Neural progenitor cell (in vitro differentiated cells): ENCODE data around the gene ENOX2. TPM values are rescaled to one million over a fixed set of nuclear protein-coding genes. Genes with fewer than 3 reads are reported as not detected.
A peak's percentile ranks its signal among the peaks of the same experiment; 100 is the strongest.

Experiments used
- DNase-seq: peaks from one replicate; pipeline ENCODE4 v3.0.0-alpha.2; 2016; ENCODE audit warnings: low spot score
- H2AFZ ChIP-seq: fragments of 200-600 bp; sonication (generic); replicated peaks from 2 replicates; pipeline ENCODE4 v1.6.1; 2016; ENCODE audit warnings: antibody characterized with exemption
- H3F3A ChIP-seq: fragments of 200-600 bp; sonication (generic); 2 replicates; pipeline ENCODE4 v1.6.1; 2016; ENCODE audit warnings: antibody characterized with exemption, low read depth
- H3K27ac ChIP-seq: fragments of 200-600 bp; sonication (generic); 2 replicates; pipeline ENCODE4 v1.5.1; 2016; ENCODE audit warnings: mild to moderate bottlenecking
- H3K27me3 ChIP-seq: fragments of 200-600 bp; sonication (generic); 2 replicates; pipeline ENCODE4 v1.6.1; 2016; ENCODE audit warnings: mild to moderate bottlenecking, moderate library complexity
- H3K36me3 ChIP-seq: fragments of 200-600 bp; sonication (generic); 2 replicates; pipeline ENCODE4 v1.5.1; 2016
- H3K4me1 ChIP-seq: fragments of 200-600 bp; sonication (generic); 2 replicates; pipeline ENCODE4 v1.6.1; 2016; ENCODE audit warnings: mixed run types
- H3K4me2 ChIP-seq: fragments of 200-600 bp; sonication (generic); 2 replicates; pipeline ENCODE4 v1.6.1; 2016
- H3K4me3 ChIP-seq: fragments of 200-600 bp; sonication (generic); 2 replicates; pipeline ENCODE4 v1.5.1; 2016
- H3K79me2 ChIP-seq: fragments of 200-600 bp; sonication (generic); 2 replicates; pipeline ENCODE4 v1.6.1; 2016; ENCODE audit warnings: low read depth
- H3K9ac ChIP-seq: fragments of 200-600 bp; sonication (generic); 2 replicates; pipeline ENCODE4 v1.6.1; 2016
- H3K9me3 ChIP-seq: fragments of 200-600 bp; sonication (generic); 2 replicates; pipeline ENCODE4 v1.5.1; 2016; ENCODE audit warnings: low read depth
- H4K20me1 ChIP-seq: fragments of 200-600 bp; sonication (generic); 2 replicates; pipeline ENCODE4 v1.6.1; 2016; ENCODE audit warnings: low read depth
- H3K27ac Mint-ChIP-seq: 3 replicates; pipeline ENCODE4 v1.8.0; 2021; ENCODE audit warnings: mixed read lengths
- H3K27me3 Mint-ChIP-seq: 2 replicates; pipeline ENCODE4 v1.8.0; 2022; ENCODE audit warnings: low read depth, mild to moderate bottlenecking, inconsistent platforms, moderate library complexity, mixed read lengths; ENCODE audit not compliant: insufficient read depth
- H3K36me3 Mint-ChIP-seq: 3 replicates; pipeline ENCODE4 v1.8.0; 2021; ENCODE audit warnings: mixed read lengths
- H3K4me1 Mint-ChIP-seq: 3 replicates; pipeline ENCODE4 v1.8.0; 2021; ENCODE audit warnings: mixed read lengths
- H3K4me3 Mint-ChIP-seq: 3 replicates; pipeline ENCODE4 v1.8.0; 2021; ENCODE audit warnings: mild to moderate bottlenecking, moderate library complexity, mixed read lengths
- H3K9me3 Mint-ChIP-seq: 3 replicates; pipeline ENCODE4 v1.8.0; 2020; ENCODE audit warnings: mixed read lengths
- CTCF ChIP-seq: fragments of 200-600 bp; sonication (generic); IDR thresholded peaks from 2 replicates; pipeline ENCODE4 v1.5.1; 2017; ENCODE audit warnings: antibody characterized with exemption, mild to moderate bottlenecking
- EZH2 ChIP-seq: fragments of 200-600 bp; sonication (generic); IDR thresholded peaks from 2 replicates; pipeline ENCODE4 v1.6.1; 2017; ENCODE audit warnings: antibody characterized with exemption, mild to moderate bottlenecking, moderate library complexity
- EZH2phosphoT487 ChIP-seq: fragments of 200-600 bp; sonication (generic); IDR thresholded peaks from 2 replicates; pipeline ENCODE4 v1.6.1; 2017; ENCODE audit warnings: antibody characterized with exemption
- total RNA-seq: library from RNA; depleted of rRNA; stranded (reverse); fragments of >200 nt; gene quantifications from 2 replicates; pipeline ENCODE4 v1.2.3, GENCODE V29; 2015; ENCODE audit warnings: low replicate concordance

The ENOX2 gene
- total RNA-seq, 1 donor from 2014 or later: 12.5 TPM

- H3K4me2 ChIP-seq: no peak overlapping the region
- Mint-ChIP-seq H3K4me3 (no peak overlapping the region), H3K27ac (no peak overlapping the region), H3K36me3 (no peaks in the 10 kb centered on the region), H3K9me3 (peaks cover 12% of the 10 kb centered on the region), H3K4me1 (no peaks in the 10 kb centered on the region), H3K27me3 (no peaks in the 10 kb centered on the region)
- peaks cover 17% of the 10 kb centered on the region for H3K9me3 ChIP-seq
- no peak overlapping the region for H3K4me3 ChIP-seq
- no peak overlapping the region for H2AFZ ChIP-seq
- no peak for DNase-seq
- no peaks in the 10 kb centered on the region for H4K20me1 ChIP-seq
- no peak for TF ChIP-seq EZH2phosphoT487
- TF ChIP-seq CTCF: no peak
- no peak for TF ChIP-seq EZH2
- no peak overlapping the region for H3K9ac ChIP-seq
- no peaks in the 10 kb centered on the region for H3K27me3 ChIP-seq
- H3K27ac ChIP-seq: no peak overlapping the region
- H3K36me3 ChIP-seq: no peaks in the 10 kb centered on the region
- H3K4me1 ChIP-seq: no peaks in the 10 kb centered on the region
- no peaks in the 10 kb centered on the region for H3F3A ChIP-seq
- no peaks in the 10 kb centered on the region for H3K79me2 ChIP-seq
Observed at GRCh38 chrX:130810561-130810960, 92.4 kb downstream of the ENOX2 start.

- TF ChIP-seq EZH2phosphoT487 (no peak), CTCF (no peak), EZH2 (no peak)
- Mint-ChIP-seq H3K27me3 (no peaks in the 10 kb centered on the region), H3K4me1 (no peaks in the 10 kb centered on the region), H3K27ac (no peak overlapping the region), H3K36me3 (no peaks in the 10 kb centered on the region), H3K9me3 (no peaks in the 10 kb centered on the region), H3K4me3 (no peak overlapping the region)
- no peak overlapping the region for H3K4me3 ChIP-seq
- H3K9ac ChIP-seq: no peak overlapping the region
- no peaks in the 10 kb centered on the region for H3K9me3 ChIP-seq
- H3K27ac ChIP-seq: no peak overlapping the region
- H3K79me2 ChIP-seq: no peaks in the 10 kb centered on the region
- no peaks in the 10 kb centered on the region for H3F3A ChIP-seq
- H3K36me3 ChIP-seq: no peaks in the 10 kb centered on the region
- no peaks in the 10 kb centered on the region for H4K20me1 ChIP-seq
- no peaks in the 10 kb centered on the region for H3K27me3 ChIP-seq
- no peaks in the 10 kb centered on the region for H3K4me1 ChIP-seq
- H2AFZ ChIP-seq: no peak overlapping the region
- DNase-seq: no peak
- H3K4me2 ChIP-seq: no peak overlapping the region
Observed at GRCh38 chrX:130805903-130806302, 97.1 kb downstream of the ENOX2 start.

GRCh38 chrX:130803537-130803936, 99.5 kb downstream of the ENOX2 start:
- Mint-ChIP-seq H3K27ac (no peak overlapping the region), H3K9me3 (no peaks in the 10 kb centered on the region), H3K27me3 (no peaks in the 10 kb centered on the region), H3K36me3 (no peaks in the 10 kb centered on the region), H3K4me3 (no peak overlapping the region), H3K4me1 (no peaks in the 10 kb centered on the region)
- H4K20me1 ChIP-seq: no peaks in the 10 kb centered on the region
- DNase-seq: no peak
- no peak for TF ChIP-seq EZH2phosphoT487
- no peak for TF ChIP-seq EZH2
- no peak for TF ChIP-seq CTCF
- no peak overlapping the region for H2AFZ ChIP-seq
- no peak overlapping the region for H3K27ac ChIP-seq
- no peaks in the 10 kb centered on the region for H3K4me1 ChIP-seq
- H3K36me3 ChIP-seq: no peaks in the 10 kb centered on the region
- no peaks in the 10 kb centered on the region for H3K27me3 ChIP-seq
- no peaks in the 10 kb centered on the region for H3F3A ChIP-seq
- no peak overlapping the region for H3K4me3 ChIP-seq
- no peak overlapping the region for H3K9ac ChIP-seq
- H3K9me3 ChIP-seq: no peaks in the 10 kb centered on the region
- H3K79me2 ChIP-seq: no peaks in the 10 kb centered on the region
- no peak overlapping the region for H3K4me2 ChIP-seq

- Histone ChIP-seq H3K36me3 (no peaks in the 10 kb centered on the region), H3K79me2 (no peaks in the 10 kb centered on the region), H3K9ac (no peak overlapping the region), H3K27me3 (no peaks in the 10 kb centered on the region), H3K4me3 (no peak overlapping the region), H3K27ac (no peak overlapping the region), H3K4me1 (no peaks in the 10 kb centered on the region), H3K4me2 (no peak overlapping the region), H2AFZ (no peak overlapping the region), H3K9me3 (no peaks in the 10 kb centered on the region), H3F3A (no peaks in the 10 kb centered on the region), H4K20me1 (no peaks in the 10 kb centered on the region)
- no peaks in the 10 kb centered on the region for H3K27me3 Mint-ChIP-seq
- TF ChIP-seq EZH2phosphoT487 (no peak), CTCF (peak; percentile 27)
- no peaks in the 10 kb centered on the region for H3K36me3 Mint-ChIP-seq
- H3K27ac Mint-ChIP-seq: no peak overlapping the region
- H3K9me3 Mint-ChIP-seq: no peaks in the 10 kb centered on the region
- no peak overlapping the region for H3K4me3 Mint-ChIP-seq
- no peak for DNase-seq
- H3K4me1 Mint-ChIP-seq: no peaks in the 10 kb centered on the region
Observed at GRCh38 chrX:130801901-130802300, 101.1 kb downstream of the ENOX2 start.
